Measurements from ENCODE around the gene GGA2.

GRCh38 chr16:23500862-23501225 lies 9.4 kb downstream of the GGA2 start:
- TF ChIP-seq POLR2AphosphoS5 (IDR thresholded peaks at IDR 0.05; ENCODE audit: low read depth, low read length) (no peak), POLR2A (IDR thresholded peaks at IDR 0.05; ENCODE audit: low read depth, low read length) (no peak)
